Stimulated activated CD4-positive, alpha-beta T cell treated with anti-CD3 and anti-CD28 coated beads, TNF-alpha, amount 100 ng/mL, for 1 hour (primary cell): ENCODE results near the gene CCDC7.
"Not testable (repeated sequence)": the region's sequence is repeated elsewhere in the genome, so short reads cannot be mapped to it uniquely, and the experiment has no call there.

Experiments used
- DNase-seq, 3 donors: peaks; one replicate each; pipeline ENCODE4 v3.0.0-alpha.2; 2020; ENCODE audit warnings: low read depth in 3 of 3, low spot score in 1 of 3

CCDC7 gene

GRCh38 chr10:32687546-32687945 lies 241.6 kb downstream of the CCDC7 start:
- DNase-seq, result no peak

GRCh38 chr10:32692174-32692573 lies 246.2 kb downstream of the CCDC7 start:
- no peak for DNase-seq

- no peak for DNase-seq
Measured at GRCh38 chr10:32693441-32693979, 247.6 kb downstream of the CCDC7 start.

- not testable (repeated sequence) for DNase-seq
Measured at GRCh38 chr10:32699683-32700082, 253.7 kb downstream of the CCDC7 start.

GRCh38 chr10:32713560-32713959 lies 267.6 kb downstream of the CCDC7 start:
- DNase-seq, result no peak

GRCh38 chr10:32731527-32731926 lies 285.6 kb downstream of the CCDC7 start:
- no peak for DNase-seq

GRCh38 chr10:32738958-32739357 lies 293.0 kb downstream of the CCDC7 start:
- no peak for DNase-seq

- DNase-seq, result no peak
Measured at GRCh38 chr10:32744321-32744720, 298.4 kb downstream of the CCDC7 start.

- no peak for DNase-seq
Measured at GRCh38 chr10:32746869-32747268, 300.9 kb downstream of the CCDC7 start.

- DNase-seq, result no peak
Measured at GRCh38 chr10:32751582-32751981, 305.6 kb downstream of the CCDC7 start.

GRCh38 chr10:32754900-32755299 lies 309.0 kb downstream of the CCDC7 start:
- not testable (repeated sequence) for DNase-seq

GRCh38 chr10:32771217-32771616 lies 325.3 kb downstream of the CCDC7 start:
- DNase-seq, result no peak

GRCh38 chr10:32773105-32773504 lies 327.2 kb downstream of the CCDC7 start:
- no peak for DNase-seq

- no peak for DNase-seq
Measured at GRCh38 chr10:32786968-32787367, 341.0 kb downstream of the CCDC7 start.

GRCh38 chr10:32787690-32788284 lies 341.8 kb downstream of the CCDC7 start:
- no peak for DNase-seq

GRCh38 chr10:32788359-32788758 lies 342.4 kb downstream of the CCDC7 start:
- no peak for DNase-seq

- no peak for DNase-seq
Measured at GRCh38 chr10:32790483-32790882, 344.5 kb downstream of the CCDC7 start.

- DNase-seq, result no peak
Measured at GRCh38 chr10:32793033-32793432, 347.1 kb downstream of the CCDC7 start.

GRCh38 chr10:32795598-32796183 lies 349.8 kb downstream of the CCDC7 start:
- no peak for DNase-seq

- DNase-seq, result not testable (repeated sequence)
Measured at GRCh38 chr10:32797393-32797792, 351.5 kb downstream of the CCDC7 start.

GRCh38 chr10:32846974-32847373 lies 401.0 kb downstream of the CCDC7 start:
- no peak for DNase-seq

- DNase-seq, result no peak
Measured at GRCh38 chr10:32851301-32851700, 405.4 kb downstream of the CCDC7 start.

- no peak for DNase-seq
Measured at GRCh38 chr10:32854435-32854834, 408.5 kb downstream of the CCDC7 start.
